ENCODE data around the gene SPDYC.

GRCh38 chr11:65214212-65214845, 44.3 kb downstream of the SPDYC start:
- TF ChIP-seq, protein P1, sequence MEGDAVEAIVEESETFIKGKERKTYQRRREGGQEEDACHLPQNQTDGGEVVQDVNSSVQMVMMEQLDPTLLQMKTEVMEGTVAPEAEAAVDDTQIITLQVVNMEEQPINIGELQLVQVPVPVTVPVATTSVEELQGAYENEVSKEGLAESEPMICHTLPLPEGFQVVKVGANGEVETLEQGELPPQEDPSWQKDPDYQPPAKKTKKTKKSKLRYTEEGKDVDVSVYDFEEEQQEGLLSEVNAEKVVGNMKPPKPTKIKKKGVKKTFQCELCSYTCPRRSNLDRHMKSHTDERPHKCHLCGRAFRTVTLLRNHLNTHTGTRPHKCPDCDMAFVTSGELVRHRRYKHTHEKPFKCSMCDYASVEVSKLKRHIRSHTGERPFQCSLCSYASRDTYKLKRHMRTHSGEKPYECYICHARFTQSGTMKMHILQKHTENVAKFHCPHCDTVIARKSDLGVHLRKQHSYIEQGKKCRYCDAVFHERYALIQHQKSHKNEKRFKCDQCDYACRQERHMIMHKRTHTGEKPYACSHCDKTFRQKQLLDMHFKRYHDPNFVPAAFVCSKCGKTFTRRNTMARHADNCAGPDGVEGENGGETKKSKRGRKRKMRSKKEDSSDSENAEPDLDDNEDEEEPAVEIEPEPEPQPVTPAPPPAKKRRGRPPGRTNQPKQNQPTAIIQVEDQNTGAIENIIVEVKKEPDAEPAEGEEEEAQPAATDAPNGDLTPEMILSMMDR (IDR thresholded peaks at IDR 0.05) = no peak
- TF ChIP-seq POLR2AphosphoS5 (IDR thresholded peaks at IDR 0.05) = no peak
